GM19035 (cell line): ENCODE results near the gene ABHD12.

Experiments used
- ATAC-seq: cut with Tn5 transposase; IDR thresholded peaks from one replicate; pipeline ENCODE4 v1.9.1; 2021; ENCODE audit not compliant: unreplicated experiment

Gene ABHD12

GRCh38 chr20:25291432-25292133 is 99.1 kb downstream of the ABHD12 start:
- no peak for ATAC-seq

- ATAC-seq = no peak
These were observed 99.8 kb downstream of the ABHD12 start for GRCh38 chr20:25290646-25291431.

GRCh38 chr20:25289886-25290597 is 100.6 kb downstream of the ABHD12 start:
- ATAC-seq = no peak

GRCh38 chr20:25288291-25289181 is 102.1 kb downstream of the ABHD12 start:
- ATAC-seq = peak; percentile 95

GRCh38 chr20:25287631-25288290 is 102.9 kb downstream of the ABHD12 start:
- ATAC-seq = no peak

- no peak for ATAC-seq
These were observed 103.7 kb downstream of the ABHD12 start for GRCh38 chr20:25286917-25287316.

GRCh38 chr20:25285856-25286798 is 104.5 kb downstream of the ABHD12 start:
- ATAC-seq = no peak

GRCh38 chr20:25285091-25285647 is 105.5 kb downstream of the ABHD12 start:
- no peak for ATAC-seq

- no peak for ATAC-seq
These were observed 106.5 kb downstream of the ABHD12 start for GRCh38 chr20:25284131-25284601.

GRCh38 chr20:25283221-25283951 is 107.2 kb downstream of the ABHD12 start:
- ATAC-seq = no peak

- ATAC-seq = no peak
These were observed 107.8 kb downstream of the ABHD12 start for GRCh38 chr20:25282796-25283195.

GRCh38 chr20:25282034-25282781 is 108.4 kb downstream of the ABHD12 start:
- peak; percentile 15 for ATAC-seq

GRCh38 chr20:25281541-25281991 is 109.1 kb downstream of the ABHD12 start:
- ATAC-seq = peak; percentile 79

- ATAC-seq = no peak
These were observed 109.8 kb downstream of the ABHD12 start for GRCh38 chr20:25280574-25281535.

- ATAC-seq = no peak
These were observed 110.5 kb downstream of the ABHD12 start for GRCh38 chr20:25280051-25280573.

GRCh38 chr20:25279403-25279802 is 111.2 kb downstream of the ABHD12 start:
- no peak for ATAC-seq
